Activated CD8-positive, alpha-beta T cell treated with anti-CD3 and anti-CD28 coated beads, Interleukin-2, amount 10 ng/mL, durations not matched to agents 7 days and 5 days (primary cell): ENCODE measurements around the gene MRPL12. TPM values are rescaled to one million over a fixed set of nuclear protein-coding genes. Genes with fewer than 3 reads are reported as not detected.

ENCODE experiments used
- ATAC-seq: fragments of 150-1000 bp; cut with Tn5 transposase; one replicate; pipeline ENCODE4 v1.10.0; 2021; ENCODE audit warnings: moderate library complexity
- CTCF ChIA-PET: fragments of 350-600 bp; sonication (Branson Sonifier 250); formaldehyde crosslinking; loops from one replicate; lab custom pipeline; 2021; ENCODE audit warnings: antibody characterized with exemption; lab: Charles Lee
- POLR2A ChIA-PET: fragments of 350-600 bp; sonication (Branson Sonifier 250); formaldehyde crosslinking; loops from one replicate; lab custom pipeline; 2021; ENCODE audit warnings: antibody characterized with exemption; lab: Charles Lee
- DNase-seq: peaks from one replicate; pipeline ENCODE4 v3.0.0-alpha.2; 2020
- H3K27ac Mint-ChIP-seq: one replicate; pipeline ENCODE4 v1.8.0; 2021; ENCODE audit warnings: mild to moderate bottlenecking, mixed read lengths
- H3K27me3 Mint-ChIP-seq: one replicate; pipeline ENCODE4 v1.8.0; 2021; ENCODE audit warnings: low read depth, mixed read lengths
- H3K36me3 Mint-ChIP-seq: one replicate; pipeline ENCODE4 v1.8.0; 2021; ENCODE audit warnings: low read depth, mixed read lengths
- H3K4me1 Mint-ChIP-seq: one replicate; pipeline ENCODE4 v1.8.0; 2021; ENCODE audit warnings: low read depth, mixed read lengths
- H3K4me3 Mint-ChIP-seq: one replicate; pipeline ENCODE4 v1.8.0; 2021; ENCODE audit warnings: mild to moderate bottlenecking, mixed read lengths
- H3K9me3 Mint-ChIP-seq: one replicate; pipeline ENCODE4 v1.8.0; 2022; ENCODE audit warnings: mixed read lengths; ENCODE audit not compliant: insufficient read depth
- total RNA-seq, 2 experiments: library from RNA; stranded (reverse); gene quantifications; one replicate each; pipeline ENCODE4 v1.2.3, GENCODE V29; 2021

The MRPL12 gene
- total RNA-seq, 2 experiments from 2014 or later: 102 to 104 TPM

GRCh38 chr17:81720267-81721071, 17.3 kb downstream of the MRPL12 start:
- H3K27me3 Mint-ChIP-seq: peaks cover 7% of the 10 kb centered on the region
- no peaks in the 10 kb centered on the region for H3K9me3 Mint-ChIP-seq
- no peak for DNase-seq
- ChIA-PET CTCF (no interaction called here), POLR2A (interaction anchor here (1.2 kb wide), 1 partner anchor 9 kb away, joined by 5 read pairs; no protein-coding TSS in a partner anchor)
- H3K4me3 Mint-ChIP-seq: no peak overlapping the region
- ATAC-seq: no peak
- H3K36me3 Mint-ChIP-seq: peaks cover 3% of the 10 kb centered on the region
- no peak overlapping the region for H3K27ac Mint-ChIP-seq
- peaks cover 4% of the 10 kb centered on the region for H3K4me1 Mint-ChIP-seq

DNA sequence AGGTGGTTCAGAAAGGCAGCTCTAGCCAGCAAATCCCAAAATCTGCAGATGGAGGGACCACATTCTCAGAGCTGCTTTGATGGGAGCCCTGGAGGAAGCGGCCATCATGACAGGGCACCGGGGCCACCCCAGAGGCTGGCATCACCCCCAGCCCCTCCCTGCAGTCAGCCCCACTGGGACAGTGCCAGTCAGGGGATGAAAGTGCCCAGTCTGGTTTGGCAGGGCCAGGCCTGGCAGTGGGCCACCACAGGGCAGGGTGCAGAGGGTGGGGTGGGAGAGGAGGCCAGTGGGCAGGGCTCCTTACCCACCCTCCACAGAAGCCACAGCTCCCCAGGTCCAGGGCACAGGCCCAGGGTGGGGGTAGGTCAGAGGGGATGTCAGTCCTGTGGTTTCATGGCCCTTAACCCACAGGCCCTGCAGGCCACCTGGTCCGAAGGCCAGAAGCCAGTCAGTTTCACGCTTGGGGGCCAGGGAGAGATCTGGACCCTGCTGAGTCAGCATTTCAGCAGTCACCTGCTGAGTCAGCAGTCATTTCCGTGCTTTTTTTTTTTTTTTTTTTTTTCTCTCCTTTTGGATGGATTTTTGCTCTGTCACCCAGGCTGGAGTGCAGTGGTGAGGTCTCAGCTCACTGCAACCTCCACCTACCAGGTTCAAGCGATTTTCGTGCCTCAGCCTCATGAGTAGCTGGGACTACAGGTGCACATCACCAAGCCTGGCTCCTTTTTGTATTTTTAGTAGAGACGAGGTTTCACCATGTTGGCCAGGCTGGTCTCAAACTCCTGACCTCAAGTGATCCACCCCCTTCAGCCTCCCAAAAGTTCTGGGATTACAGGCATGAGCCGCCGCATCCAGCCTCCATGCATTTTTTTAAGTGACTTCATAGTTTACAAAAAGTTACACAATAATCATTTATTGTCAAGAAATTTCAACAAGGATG, 19.3 kb downstream of the MRPL12 start:
- H3K36me3 Mint-ChIP-seq: peaks cover 3% of the 10 kb centered on the region
- ChIA-PET CTCF (interaction anchor here (1.1 kb wide), 1 partner anchor 11 kb away, joined by 4 read pairs; no protein-coding TSS in a partner anchor), POLR2A (no interaction called here)
- no peak for DNase-seq
- no peaks in the 10 kb centered on the region for H3K9me3 Mint-ChIP-seq
- no peak overlapping the region for H3K27ac Mint-ChIP-seq
- no peak overlapping the region for H3K4me3 Mint-ChIP-seq
- no peak for ATAC-seq
- peaks cover 4% of the 10 kb centered on the region for H3K4me1 Mint-ChIP-seq
- H3K27me3 Mint-ChIP-seq: peaks cover 10% of the 10 kb centered on the region

- peaks cover 4% of the 10 kb centered on the region for H3K4me1 Mint-ChIP-seq
- H3K27ac Mint-ChIP-seq: no peak overlapping the region
- CTCF ChIA-PET: no interaction called here
- no peak for DNase-seq
- no peak overlapping the region for H3K4me3 Mint-ChIP-seq
- H3K27me3 Mint-ChIP-seq: peaks cover 10% of the 10 kb centered on the region
- no peaks in the 10 kb centered on the region for H3K9me3 Mint-ChIP-seq
- H3K36me3 Mint-ChIP-seq: peaks cover 3% of the 10 kb centered on the region
- ATAC-seq: no peak
- POLR2A ChIA-PET: no interaction called here
Measured at GRCh38 chr17:81723651-81724209, 20.6 kb downstream of the MRPL12 start.

DNA sequence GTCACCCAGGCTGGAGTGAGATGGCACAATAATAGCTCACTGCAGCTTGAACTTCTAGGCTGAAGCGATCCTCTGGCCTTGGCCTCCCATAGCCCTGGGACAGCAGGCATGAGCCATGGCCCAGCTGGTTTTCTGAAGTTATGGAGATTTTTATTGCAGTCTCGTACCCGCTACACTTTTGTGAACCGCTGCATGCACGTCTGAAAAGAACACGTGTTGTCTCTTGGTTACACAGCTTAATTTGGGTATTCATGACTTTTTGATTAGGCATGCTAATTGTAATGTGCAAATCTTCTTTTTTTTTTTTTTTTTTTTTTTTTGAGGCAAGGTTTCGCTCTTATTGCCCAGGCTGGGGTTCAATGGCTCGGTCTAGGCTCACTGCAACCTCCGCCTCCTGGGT, 22.3 kb downstream of the MRPL12 start:
- ChIA-PET POLR2A (no interaction called here), CTCF (no interaction called here)
- H3K4me1 Mint-ChIP-seq: peaks cover 4% of the 10 kb centered on the region
- H3K27me3 Mint-ChIP-seq: peaks cover 10% of the 10 kb centered on the region
- no peaks in the 10 kb centered on the region for H3K9me3 Mint-ChIP-seq
- DNase-seq (no peak), ATAC-seq (no peak)
- no peak overlapping the region for H3K27ac Mint-ChIP-seq
- no peak overlapping the region for H3K4me3 Mint-ChIP-seq
- no peaks in the 10 kb centered on the region for H3K36me3 Mint-ChIP-seq

DNA sequence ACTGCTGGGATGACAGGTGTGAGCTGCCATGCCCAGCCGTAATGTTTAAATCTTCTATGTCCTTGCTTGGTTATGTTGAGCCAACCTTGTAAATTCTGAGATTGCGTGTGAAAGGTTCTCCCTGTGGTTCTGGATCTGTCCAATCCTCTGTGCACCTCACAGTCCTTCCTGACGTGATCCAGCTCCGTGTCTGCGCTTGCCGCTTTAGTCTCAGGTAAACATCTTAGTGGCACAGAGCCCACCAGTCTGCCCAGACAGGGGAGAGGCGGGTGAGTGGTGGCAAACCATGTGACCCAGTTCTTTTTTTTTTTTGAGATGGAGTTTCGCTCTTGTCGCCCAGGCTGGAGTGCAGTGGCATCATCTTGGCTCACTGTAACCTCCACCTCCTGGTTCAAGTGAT, 22.8 kb downstream of the MRPL12 start:
- H3K4me1 Mint-ChIP-seq: peaks cover 4% of the 10 kb centered on the region
- H3K36me3 Mint-ChIP-seq: no peaks in the 10 kb centered on the region
- ATAC-seq: no peak
- H3K9me3 Mint-ChIP-seq: no peaks in the 10 kb centered on the region
- ChIA-PET POLR2A (no interaction called here), CTCF (no interaction called here)
- no peak for DNase-seq
- no peak overlapping the region for H3K27ac Mint-ChIP-seq
- H3K4me3 Mint-ChIP-seq: no peak overlapping the region
- peaks cover 10% of the 10 kb centered on the region for H3K27me3 Mint-ChIP-seq

- DNase-seq: no peak
- CTCF ChIA-PET: no interaction called here
- no peak overlapping the region for H3K4me3 Mint-ChIP-seq
Measured at GRCh38 chr17:81727324-81728031, 24.3 kb downstream of the MRPL12 start.

DNA sequence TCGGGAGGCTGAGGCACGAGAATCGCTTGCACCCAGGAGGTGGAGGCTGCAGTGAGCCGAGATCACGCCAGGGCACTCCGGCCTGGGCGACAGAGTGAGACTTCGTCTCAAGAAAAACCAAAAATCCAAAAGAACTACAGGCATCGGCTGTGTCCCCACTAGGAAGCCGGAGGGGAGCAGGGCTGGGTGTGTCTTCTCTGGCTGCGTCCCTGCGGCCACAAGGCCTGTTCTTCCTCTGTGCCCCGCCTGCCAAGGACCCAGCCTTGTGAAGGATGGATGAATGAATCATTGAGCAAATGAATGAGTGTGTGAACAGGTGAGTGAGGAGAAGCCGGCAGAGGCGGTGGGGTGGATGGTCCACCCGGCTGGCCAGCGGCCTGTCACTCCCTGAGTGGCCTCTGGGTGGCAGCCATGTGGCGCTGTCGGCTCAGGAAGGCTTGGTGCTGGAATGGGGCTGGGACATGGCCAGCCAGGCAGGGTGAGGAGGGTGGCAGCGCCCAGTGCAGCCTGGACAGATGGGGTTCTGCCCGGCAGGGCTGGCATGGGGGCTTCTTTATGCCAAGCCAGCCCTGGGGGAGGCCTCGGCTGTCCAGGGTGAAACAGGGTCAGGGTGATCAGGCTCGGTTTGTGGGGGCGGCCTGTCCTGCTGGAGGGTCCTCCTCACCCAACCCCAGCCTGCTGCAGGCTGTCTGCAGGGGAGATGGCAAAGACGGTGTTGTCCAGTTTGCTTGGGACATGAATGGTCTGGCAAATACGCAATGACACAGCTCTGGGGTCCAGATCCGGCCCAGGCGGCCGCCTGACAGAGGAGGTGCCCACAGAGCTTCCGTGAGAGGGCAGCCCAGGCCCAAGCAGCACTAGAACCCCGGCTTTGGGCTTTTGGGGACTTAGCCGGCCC, 30.6 kb downstream of the MRPL12 start:
- no peaks in the 10 kb centered on the region for H3K9me3 Mint-ChIP-seq
- ChIA-PET CTCF (interaction anchor here (0.8 kb wide), 1 partner anchor 12 kb away, joined by 4 read pairs; no protein-coding TSS in a partner anchor), POLR2A (interaction anchor here (0.6 kb wide), 1 partner anchor 139 kb away, joined by 3 read pairs; no protein-coding TSS in a partner anchor)
- H3K27ac Mint-ChIP-seq: no peak overlapping the region
- DNase-seq (peak; percentile 77), ATAC-seq (peak; percentile 81)
- peaks cover 4% of the 10 kb centered on the region for H3K27me3 Mint-ChIP-seq
- peaks cover 18% of the 10 kb centered on the region for H3K4me1 Mint-ChIP-seq
- H3K4me3 Mint-ChIP-seq: no peak overlapping the region
- H3K36me3 Mint-ChIP-seq: no peaks in the 10 kb centered on the region

More at GRCh38 chr17:81727324-81728031, 24.3 kb downstream of the MRPL12 start:
- POLR2A ChIA-PET: no interaction called here
- Mint-ChIP-seq H3K27me3 (peaks cover 10% of the 10 kb centered on the region), H3K9me3 (no peaks in the 10 kb centered on the region), H3K36me3 (no peaks in the 10 kb centered on the region), H3K27ac (no peak overlapping the region), H3K4me1 (peaks cover 10% of the 10 kb centered on the region)
- ATAC-seq: no peak

DNA sequence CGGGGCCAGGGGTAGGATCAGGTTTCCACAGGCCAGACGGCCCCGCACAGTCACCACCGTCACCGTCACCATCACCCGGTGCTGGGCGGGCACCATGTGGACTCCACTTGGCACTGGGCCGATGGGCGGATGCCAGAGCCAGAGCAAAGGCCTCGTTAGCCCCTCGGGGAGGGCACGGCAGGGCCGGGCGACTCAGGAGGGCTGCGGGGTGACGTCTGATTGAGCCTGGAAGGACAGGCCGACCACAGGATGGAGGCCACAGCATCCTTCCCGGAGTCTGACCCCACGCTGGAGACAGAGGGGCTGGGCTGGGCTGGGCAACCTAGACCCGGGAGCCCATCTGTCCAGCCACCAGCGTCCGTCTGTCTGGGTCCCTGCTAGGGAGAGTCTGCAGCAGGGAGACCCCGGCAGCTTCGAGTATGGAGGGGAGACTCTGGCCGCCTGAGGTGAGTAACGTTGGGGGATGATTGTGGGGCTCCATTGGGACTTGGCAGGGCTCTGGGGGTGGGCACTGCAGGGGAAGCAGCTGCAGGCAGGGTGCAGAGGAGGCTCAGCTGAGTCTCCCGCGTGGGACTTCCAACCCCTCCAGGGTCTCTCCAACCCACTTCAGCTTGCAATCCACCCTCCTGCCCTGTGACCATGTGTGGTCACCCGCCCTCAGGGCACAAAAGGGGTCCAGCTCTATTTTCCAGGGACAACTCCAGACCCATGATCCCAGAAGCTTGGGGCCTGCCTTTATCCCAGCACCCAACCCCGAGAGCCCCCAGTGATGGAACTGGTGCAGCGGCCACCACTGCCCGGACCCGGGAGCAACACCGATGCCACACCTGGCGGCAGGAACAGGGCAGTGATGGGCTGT, 31.5 kb downstream of the MRPL12 start:
- H3K36me3 Mint-ChIP-seq: no peaks in the 10 kb centered on the region
- ChIA-PET CTCF (no interaction called here), POLR2A (interaction anchor here (1.1 kb wide), 1 partner anchor 71 kb away, joined by 3 read pairs; no protein-coding TSS in a partner anchor)
- H3K9me3 Mint-ChIP-seq: no peaks in the 10 kb centered on the region
- H3K27me3 Mint-ChIP-seq: peaks cover 4% of the 10 kb centered on the region
- ATAC-seq (no peak), DNase-seq (no peak)
- H3K4me3 Mint-ChIP-seq: no peak overlapping the region
- H3K4me1 Mint-ChIP-seq: peaks cover 18% of the 10 kb centered on the region
- H3K27ac Mint-ChIP-seq: no peak overlapping the region

GRCh38 chr17:81735264-81736102, 32.3 kb downstream of the MRPL12 start:
- Mint-ChIP-seq H3K27me3 (peaks cover 7% of the 10 kb centered on the region), H3K27ac (no peak overlapping the region), H3K36me3 (no peaks in the 10 kb centered on the region), H3K9me3 (no peaks in the 10 kb centered on the region), H3K4me1 (peaks cover 18% of the 10 kb centered on the region), H3K4me3 (peak overlapping the region; percentile 48)
- ChIA-PET CTCF (interaction anchor here (0.8 kb wide), 1 partner anchor 134 kb away, joined by 3 read pairs; no protein-coding TSS in a partner anchor), POLR2A (interaction anchor here (1.1 to 1.4 kb wide), 2 partner anchors 72 to 106 kb away, joined by 3 to 5 read pairs; no protein-coding TSS in a partner anchor)
- ATAC-seq (peak; percentile 48), DNase-seq (peak; percentile 38)
